ENCODE results near the gene RNF220.

The RNF220 gene

GRCh38 chr1:44405031-44405797 is at the start of gene RNF220:
Gene RNF220, plus strand, starts transcription at chr1:44405255.
- DNase-seq: peak; percentile 62

GRCh38 chr1:44355582-44356305 is 49.3 kb upstream of the RNF220 start:
- no peak for DNase-seq

- DNase-seq: no peak
Measured at GRCh38 chr1:44357710-44358109, 47.3 kb upstream of the RNF220 start.

- DNase-seq: no peak
Measured at GRCh38 chr1:44359234-44359935, 45.7 kb upstream of the RNF220 start.

- no peak for DNase-seq
Measured at GRCh38 chr1:44361478-44361877, 43.6 kb upstream of the RNF220 start.

- no peak for DNase-seq
Measured at GRCh38 chr1:44366371-44366975, 38.6 kb upstream of the RNF220 start.

- no peak for DNase-seq
Measured at GRCh38 chr1:44367944-44368343, 37.1 kb upstream of the RNF220 start.

GRCh38 chr1:44368471-44369151 is 36.4 kb upstream of the RNF220 start:
- no peak for DNase-seq

GRCh38 chr1:44371206-44371605 is 33.8 kb upstream of the RNF220 start:
- DNase-seq: no peak

- DNase-seq: no peak
Measured at GRCh38 chr1:44375547-44375946, 29.5 kb upstream of the RNF220 start.

- DNase-seq: peak; percentile 43
Measured at GRCh38 chr1:44377925-44378784, 26.9 kb upstream of the RNF220 start.

GRCh38 chr1:44380666-44381177 is 24.3 kb upstream of the RNF220 start:
- no peak for DNase-seq

- DNase-seq: no peak
Measured at GRCh38 chr1:44388551-44388950, 16.5 kb upstream of the RNF220 start.

- DNase-seq: no peak
Measured at GRCh38 chr1:44389437-44389836, 15.6 kb upstream of the RNF220 start.

GRCh38 chr1:44390277-44390676 is 14.8 kb upstream of the RNF220 start:
- peak; percentile 85 for DNase-seq

- no peak for DNase-seq
Measured at GRCh38 chr1:44401256-44402228, 3.5 kb upstream of the RNF220 start.

- no peak for DNase-seq
Measured at GRCh38 chr1:44405798-44406736, 1.0 kb downstream of the RNF220 start.

- no peak for DNase-seq
Measured at GRCh38 chr1:44406737-44407429, 1.8 kb downstream of the RNF220 start.
